KOPT-K1 (cell line): ENCODE results near the gene COX10.
"Not testable (repeated sequence)": the region's sequence is repeated elsewhere in the genome, so short reads cannot be mapped to it uniquely, and the experiment has no call there.

Experiments used
- H3K27ac ChIP-seq: fragments of 200-600 bp; sonication (generic); 2 replicates; pipeline ENCODE4 v1.5.1; 2016; ENCODE audit warnings: antibody characterized with exemption, mild to moderate bottlenecking, low read depth, low read length; ENCODE audit not compliant: poor library complexity, severe bottlenecking
- H3K36me3 ChIP-seq: fragments of 200-600 bp; sonication (generic); 2 replicates; pipeline ENCODE4 v1.5.1; 2017; ENCODE audit warnings: antibody characterized with exemption, mild to moderate bottlenecking, low read length, moderate library complexity; ENCODE audit not compliant: insufficient read depth
- H3K9me3 ChIP-seq: fragments of 200-600 bp; sonication (generic); 2 replicates; pipeline ENCODE4 v1.5.1; 2017; ENCODE audit warnings: antibody characterized with exemption, low read length, mild to moderate bottlenecking; ENCODE audit not compliant: insufficient read depth, poor library complexity, severe bottlenecking

COX10 gene

GRCh38 chr17:14207791-14208190 is 138.5 kb downstream of the COX10 start:
- Histone ChIP-seq H3K9me3 (peaks cover 13% of the 10 kb centered on the region), H3K36me3 (peaks cover 68% of the 10 kb centered on the region)

GRCh38 chr17:14209215-14209614 is 139.9 kb downstream of the COX10 start:
- Histone ChIP-seq H3K36me3 (peaks cover 66% of the 10 kb centered on the region), H3K27ac (no peak overlapping the region), H3K9me3 (peaks cover 13% of the 10 kb centered on the region)

More at GRCh38 chr17:14207791-14208190, 138.5 kb downstream of the COX10 start:
- H3K27ac ChIP-seq: no peak overlapping the region

GRCh38 chr17:14211246-14211645 is 141.9 kb downstream of the COX10 start:
- Histone ChIP-seq H3K36me3 (peaks cover 56% of the 10 kb centered on the region), H3K9me3 (peaks cover 13% of the 10 kb centered on the region)

GRCh38 chr17:14211801-14212200 is 142.5 kb downstream of the COX10 start:
- Histone ChIP-seq H3K9me3 (peaks cover 13% of the 10 kb centered on the region), H3K27ac (no peak overlapping the region), H3K36me3 (peaks cover 51% of the 10 kb centered on the region)

More at GRCh38 chr17:14211246-14211645, 141.9 kb downstream of the COX10 start:
- H3K27ac ChIP-seq: no peak overlapping the region

DNA sequence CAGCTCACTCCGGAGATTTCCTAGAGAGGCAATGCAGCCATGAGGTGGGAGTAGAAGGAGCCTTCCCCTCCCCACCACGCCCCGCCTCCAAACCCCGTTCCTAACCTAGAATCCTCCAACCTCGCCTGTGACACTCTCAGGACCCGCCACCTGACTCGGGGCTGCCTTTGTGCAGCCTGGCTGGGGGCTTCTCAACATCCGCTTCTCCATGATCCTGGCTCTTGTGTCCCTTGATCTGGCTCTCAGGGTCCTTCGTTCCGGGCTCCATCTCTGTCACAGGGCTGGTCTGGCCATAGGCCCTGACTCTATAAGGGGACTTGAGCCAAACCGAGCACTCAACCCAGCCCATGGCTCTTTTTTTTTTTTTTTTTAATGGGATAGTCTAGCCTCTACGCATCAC is 143.1 kb downstream of the COX10 start:
- Histone ChIP-seq H3K9me3 (peaks cover 13% of the 10 kb centered on the region), H3K27ac (no peak overlapping the region), H3K36me3 (peaks cover 45% of the 10 kb centered on the region)

- peaks cover 26% of the 10 kb centered on the region; the same call in 1 of the 2 replicates for H3K36me3 ChIP-seq
- H3K9me3 ChIP-seq: peaks cover 13% of the 10 kb centered on the region
- H3K27ac ChIP-seq: no peak overlapping the region
Measured at GRCh38 chr17:14214271-14214670, 145.0 kb downstream of the COX10 start.

DNA sequence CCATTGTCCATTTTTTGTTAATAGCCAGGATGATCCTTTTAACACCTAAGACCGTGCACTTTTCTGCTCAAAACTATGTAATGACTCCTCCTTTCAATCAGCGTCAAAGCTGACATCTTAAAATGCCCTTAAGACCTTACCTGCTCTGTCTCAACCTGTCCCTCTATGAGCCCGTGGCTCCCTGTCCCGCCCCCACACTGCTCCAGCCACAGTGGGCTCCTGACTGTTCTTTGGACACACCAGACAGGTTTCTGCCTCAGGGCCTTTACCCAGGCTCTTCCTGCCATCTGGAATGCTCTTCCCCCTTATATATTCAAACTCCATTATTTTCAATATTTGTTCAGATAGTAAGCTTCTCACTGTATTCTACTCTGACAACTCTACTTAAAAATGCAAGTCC is 153.3 kb downstream of the COX10 start:
- H3K9me3 ChIP-seq: no peaks in the 10 kb centered on the region
- H3K27ac ChIP-seq: no peak overlapping the region
- no peaks in the 10 kb centered on the region for H3K36me3 ChIP-seq

DNA sequence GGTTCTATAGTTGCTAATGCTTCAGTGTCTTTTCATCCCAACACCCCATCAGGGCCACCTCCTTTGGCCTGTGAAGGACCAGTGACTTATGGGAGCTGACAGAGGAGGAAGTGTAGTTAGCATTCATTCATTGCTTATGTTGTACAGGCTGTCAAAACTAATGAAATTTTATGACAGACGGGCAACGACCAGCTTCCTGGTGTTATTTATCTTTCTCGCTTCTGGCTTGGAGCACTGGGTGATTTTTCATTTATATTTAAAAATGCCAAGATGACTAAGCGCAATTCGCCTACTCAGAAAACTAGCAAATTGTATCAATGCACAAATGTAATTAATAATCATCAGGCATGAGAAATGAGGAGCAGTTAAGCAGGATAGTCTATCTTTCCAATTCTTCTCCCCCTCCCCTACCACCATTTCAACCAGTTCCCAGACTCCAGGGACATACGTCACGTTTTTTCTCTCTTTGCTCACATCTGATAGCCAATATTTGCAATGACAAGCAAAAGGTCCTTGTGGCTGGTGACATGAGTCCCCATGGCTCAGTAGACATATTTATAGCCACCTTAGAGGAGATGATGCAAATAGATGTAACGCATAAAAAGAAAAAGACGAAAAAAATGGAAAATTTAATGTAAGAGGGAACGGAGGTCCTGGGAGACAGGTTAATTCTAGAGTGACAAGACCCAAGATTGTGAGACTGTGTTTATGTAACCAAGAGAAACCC is 156.1 kb downstream of the COX10 start:
- Histone ChIP-seq H3K36me3 (no peaks in the 10 kb centered on the region), H3K27ac (no peak overlapping the region), H3K9me3 (no peaks in the 10 kb centered on the region)

- Histone ChIP-seq H3K9me3 (no peaks in the 10 kb centered on the region), H3K36me3 (no peaks in the 10 kb centered on the region), H3K27ac (no peak overlapping the region)
Measured at GRCh38 chr17:14227052-14227451, 157.7 kb downstream of the COX10 start.

- no peaks in the 10 kb centered on the region for H3K36me3 ChIP-seq
- no peaks in the 10 kb centered on the region for H3K9me3 ChIP-seq
- H3K27ac ChIP-seq: no peak overlapping the region
Measured at GRCh38 chr17:14228903-14229302, 159.6 kb downstream of the COX10 start.

DNA sequence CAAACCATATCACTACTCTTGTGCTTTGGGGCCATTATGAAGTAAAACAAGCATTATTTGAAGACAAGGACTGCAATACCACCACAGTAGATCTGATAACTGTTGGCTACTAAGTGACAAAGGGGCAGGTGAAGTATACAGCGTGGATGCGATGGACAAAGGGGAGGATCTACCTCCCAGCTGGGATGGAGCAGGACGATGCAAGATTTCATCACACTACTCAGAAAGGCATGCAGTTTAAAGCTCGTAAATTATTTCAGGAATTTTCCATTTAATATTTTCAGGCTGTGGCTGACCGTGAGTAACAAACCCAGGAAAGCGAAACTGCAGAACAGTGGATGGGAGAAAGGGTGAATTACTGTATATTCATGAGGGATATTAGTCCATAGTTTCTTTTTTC is 161.9 kb downstream of the COX10 start:
- H3K27ac ChIP-seq, H3K36me3 ChIP-seq, H3K9me3 ChIP-seq: not testable (repeated sequence)

- H3K9me3 ChIP-seq, H3K27ac ChIP-seq, H3K36me3 ChIP-seq: not testable (repeated sequence)
Measured at GRCh38 chr17:14235047-14235446, 165.7 kb downstream of the COX10 start.

DNA sequence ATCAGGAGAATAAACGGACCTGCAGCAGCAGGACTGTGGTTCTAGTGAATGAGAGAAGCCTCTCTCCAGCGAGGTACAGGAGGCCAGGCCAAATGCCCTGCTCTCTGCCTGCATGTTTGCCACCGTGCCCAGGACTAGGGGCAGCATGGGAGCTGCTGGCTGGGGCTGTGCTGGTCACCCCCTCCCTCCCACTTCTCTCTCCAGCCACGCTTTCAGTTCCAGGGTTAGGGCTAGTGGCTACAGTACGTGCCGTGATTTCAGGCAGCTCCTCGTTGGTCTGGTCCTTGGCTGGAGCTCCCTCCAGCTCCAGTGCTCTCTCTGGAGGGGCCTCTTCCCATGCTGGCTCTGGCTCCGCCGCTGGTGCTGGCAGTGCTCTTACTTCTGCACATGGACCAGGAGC is 166.7 kb downstream of the COX10 start:
- not testable (repeated sequence) for H3K36me3 ChIP-seq, H3K27ac ChIP-seq, H3K9me3 ChIP-seq

DNA sequence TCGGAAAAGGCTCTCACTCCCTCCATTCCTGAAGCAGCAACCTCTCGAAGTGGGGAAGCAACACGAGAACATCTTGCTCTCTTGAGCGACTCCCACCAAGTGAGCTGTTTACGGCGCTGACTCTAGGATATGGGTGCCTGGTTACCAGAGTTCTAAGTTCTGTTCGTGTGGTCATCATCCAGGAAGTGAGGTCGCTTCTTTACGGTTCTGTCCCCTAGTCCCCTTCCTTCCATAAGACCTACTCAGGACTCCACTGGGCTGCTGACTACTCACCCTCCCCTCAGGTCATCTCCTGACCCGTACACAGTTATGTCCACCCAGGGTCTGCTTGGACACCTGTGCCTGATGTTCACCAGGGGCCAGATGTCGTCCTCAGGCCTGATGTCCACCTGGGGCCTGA is 167.5 kb downstream of the COX10 start, which contains the start of gene CDRT15:
Gene CDRT15 (minus strand): TSS at position 101 of the 400 bp plus-strand sequence. CDS start 29 bp downstream, at position 72.
- H3K27ac ChIP-seq: not testable (repeated sequence)

GRCh38 chr17:14239271-14239670 is 170.0 kb downstream of the COX10 start:
- not testable (repeated sequence) for H3K9me3 ChIP-seq, H3K27ac ChIP-seq, H3K36me3 ChIP-seq

More for the DNA sequence above, 167.5 kb downstream of the COX10 start, which contains the start of gene CDRT15:
- not testable (repeated sequence) for H3K36me3 ChIP-seq, H3K9me3 ChIP-seq

DNA sequence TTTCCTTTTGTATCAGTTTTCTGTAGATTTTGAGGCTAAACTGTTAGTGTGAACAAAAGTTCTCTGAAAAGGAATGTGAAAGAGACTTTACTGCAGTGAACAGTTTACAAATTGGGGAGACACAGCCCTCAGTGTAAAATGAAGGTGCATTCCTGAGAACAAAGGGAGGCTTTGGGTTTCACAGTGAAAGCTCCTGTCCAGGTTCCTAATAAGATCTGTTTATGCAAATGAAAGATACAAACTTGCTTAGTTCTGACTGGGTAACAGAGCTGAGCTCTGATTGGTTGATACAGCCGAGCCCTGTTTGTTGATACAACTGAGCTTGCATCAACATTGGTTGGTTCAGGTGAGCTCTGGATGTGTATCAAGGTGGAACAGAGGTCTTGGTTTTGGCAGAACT is 175.7 kb downstream of the COX10 start:
- H3K36me3 ChIP-seq: no peaks in the 10 kb centered on the region
- H3K27ac ChIP-seq: no peak overlapping the region
- H3K9me3 ChIP-seq: no peaks in the 10 kb centered on the region
